Kidney tubule cell (primary cell): Measurements from ENCODE around the gene FAM151A.

Experiments used
- DNase-seq: peaks from one replicate; pipeline ENCODE4 v3.0.0-alpha.2; 2018; ENCODE audit warnings: low spot score

FAM151A gene

DNA sequence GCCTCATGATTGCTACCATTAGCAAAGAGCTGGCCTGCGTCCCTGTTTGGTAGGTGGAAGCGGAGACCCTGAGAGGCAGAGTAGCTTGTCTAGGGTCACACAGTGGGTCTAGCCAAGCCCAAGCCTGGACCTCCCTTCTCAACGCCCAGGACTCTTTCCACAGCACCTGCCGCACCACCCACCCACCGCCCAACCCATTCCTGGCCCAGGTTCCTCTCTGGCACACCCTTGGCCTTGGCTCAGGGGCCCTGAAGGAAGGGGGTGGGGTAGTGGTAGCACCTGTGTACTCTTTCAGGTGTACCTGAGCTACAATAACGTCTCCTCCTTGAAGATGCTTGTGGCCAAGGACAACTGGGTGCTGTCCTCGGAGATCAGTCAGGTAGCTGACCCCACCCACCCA is 19.3 kb downstream of the FAM151A start:
- DNase-seq, result no peak

DNA sequence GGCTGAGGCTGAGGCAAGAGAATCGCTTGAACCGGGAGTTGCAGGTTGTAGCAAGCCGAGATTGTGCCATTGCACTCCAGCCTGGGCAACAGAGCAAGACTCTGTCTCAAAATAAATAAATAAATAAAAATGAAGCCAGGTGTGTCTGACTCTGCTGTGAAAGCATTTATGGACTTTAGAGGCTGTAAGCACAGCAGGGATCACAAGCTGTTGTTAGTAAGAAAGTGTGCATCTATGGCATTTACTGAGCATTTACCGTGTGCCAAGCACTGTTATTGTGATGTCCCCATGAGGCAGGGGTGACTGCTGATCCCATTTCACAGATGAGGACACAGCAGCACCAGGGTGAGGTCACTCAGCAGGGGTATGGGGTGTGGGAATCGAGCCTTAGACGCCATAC is 20.1 kb downstream of the FAM151A start:
- DNase-seq, result no peak

GRCh38 chr1:54602554-54602953 is 20.8 kb downstream of the FAM151A start:
- DNase-seq, result no peak

DNA sequence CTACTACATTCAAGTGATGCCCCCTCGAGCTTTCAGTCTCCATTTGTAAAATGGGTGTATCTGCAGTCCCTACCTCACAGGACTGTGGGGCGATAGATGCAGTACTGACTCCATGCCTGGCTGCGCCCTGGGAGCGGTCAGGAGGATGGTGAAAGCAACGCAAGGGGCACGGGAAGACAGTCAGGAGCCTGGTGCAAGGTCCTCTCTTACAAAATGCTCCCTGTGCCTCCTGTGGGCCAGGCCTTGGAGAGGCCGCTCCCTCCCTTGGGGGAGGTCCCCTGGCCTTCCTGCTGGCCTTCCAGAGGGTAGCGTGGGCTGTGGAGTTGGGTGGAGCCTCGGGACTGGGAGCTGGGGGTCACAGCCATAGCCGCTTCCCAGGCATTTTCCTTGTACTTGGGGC is 21.6 kb downstream of the FAM151A start:
- DNase-seq, result no peak

DNA sequence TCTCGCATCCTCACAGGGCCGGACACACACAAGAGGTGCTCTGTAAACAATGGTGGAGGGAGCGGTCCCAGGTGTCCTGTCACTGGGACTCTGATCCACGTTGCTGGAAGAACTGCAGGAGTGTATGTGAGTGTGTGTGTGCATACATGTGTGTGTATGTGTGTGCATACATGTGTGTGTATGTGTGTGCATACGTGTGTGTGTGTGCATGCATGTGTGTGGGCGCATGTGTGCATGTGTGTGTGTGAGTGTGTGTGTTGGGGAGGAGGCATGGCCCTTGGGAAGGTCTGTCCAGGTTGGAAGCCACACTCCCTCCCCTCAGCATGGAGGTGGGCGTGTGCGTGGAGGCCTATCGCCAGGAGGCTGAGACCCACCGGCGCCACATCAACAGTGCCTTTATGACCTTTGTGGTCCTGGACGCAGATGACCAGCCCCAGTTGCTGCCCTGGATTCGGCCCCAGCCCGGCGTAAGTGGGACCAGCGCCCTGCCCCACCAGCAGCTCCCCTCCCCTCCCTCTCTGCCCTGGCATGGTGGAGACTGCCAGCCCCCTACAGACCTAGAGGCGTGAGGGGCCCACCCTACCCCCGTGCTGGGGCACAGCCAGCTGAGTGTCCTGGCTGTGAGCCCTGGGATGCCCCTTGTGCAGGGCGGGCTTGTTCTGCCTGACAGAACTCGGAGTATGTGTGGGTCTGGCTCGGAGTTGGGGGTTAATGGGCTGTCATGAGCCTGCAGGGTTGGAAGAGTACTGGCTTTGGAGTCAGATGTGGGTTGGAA is 22.2 kb downstream of the FAM151A start:
- DNase-seq, result peak; percentile 42

- no peak for DNase-seq
Observed at GRCh38 chr1:54599211-54599823, 24.0 kb downstream of the FAM151A start.

DNA sequence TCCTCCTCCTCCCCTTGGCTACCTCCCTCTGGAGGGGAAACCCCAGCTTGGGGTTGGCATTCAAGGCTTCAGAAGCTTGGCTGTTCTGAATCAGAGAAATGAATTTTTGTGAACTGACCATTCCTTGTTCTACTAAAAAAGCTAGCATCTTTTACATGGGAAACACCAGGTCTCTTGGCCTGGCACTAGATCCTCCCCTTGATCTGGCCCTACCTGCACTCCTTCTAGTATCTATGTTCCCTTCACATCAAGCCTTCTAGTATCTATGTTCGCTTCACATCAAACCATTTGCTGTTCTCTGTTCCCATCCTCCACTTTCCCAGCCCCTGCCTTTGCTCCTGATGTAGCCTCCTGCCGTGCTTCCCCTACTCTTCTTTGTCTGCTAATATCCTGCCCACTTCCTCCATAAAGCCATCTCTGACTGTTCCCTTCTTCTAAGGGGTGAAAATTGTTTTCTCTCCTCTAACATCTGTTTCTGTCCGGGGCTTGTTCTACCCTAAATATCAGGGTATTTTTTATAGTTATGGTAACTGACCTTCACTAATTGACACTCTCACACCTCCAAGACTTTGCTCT is 25.8 kb downstream of the FAM151A start:
- DNase-seq, result no peak

GRCh38 chr1:54596756-54597155 is 26.6 kb downstream of the FAM151A start:
- no peak for DNase-seq

DNA sequence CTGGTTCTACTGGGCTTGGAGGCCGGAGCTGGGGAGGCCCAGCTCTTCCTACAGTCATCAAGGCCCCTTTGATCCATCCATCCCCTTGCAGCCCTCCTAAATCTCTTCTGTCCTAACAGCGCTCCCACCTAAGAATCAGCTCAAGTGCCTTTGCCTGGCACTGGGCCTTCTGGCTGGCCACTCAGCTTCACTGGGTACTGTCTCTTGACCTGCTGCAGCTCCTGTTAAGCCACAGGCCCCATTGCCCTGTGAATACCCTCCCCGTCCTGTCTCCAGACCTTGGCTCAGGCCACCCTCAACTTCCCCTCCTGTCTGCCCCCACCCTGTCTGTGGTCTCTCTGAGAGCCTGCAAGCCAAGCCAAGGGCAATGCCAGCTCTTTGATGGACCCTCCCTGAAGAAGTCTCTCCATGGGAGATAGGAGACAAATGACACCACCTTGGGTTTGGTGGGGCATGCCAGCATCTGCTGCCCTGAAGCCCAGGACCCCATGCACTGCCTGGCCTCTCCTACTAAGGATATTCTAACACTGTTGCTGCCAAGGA is 27.3 kb downstream of the FAM151A start:
- no peak for DNase-seq

DNA sequence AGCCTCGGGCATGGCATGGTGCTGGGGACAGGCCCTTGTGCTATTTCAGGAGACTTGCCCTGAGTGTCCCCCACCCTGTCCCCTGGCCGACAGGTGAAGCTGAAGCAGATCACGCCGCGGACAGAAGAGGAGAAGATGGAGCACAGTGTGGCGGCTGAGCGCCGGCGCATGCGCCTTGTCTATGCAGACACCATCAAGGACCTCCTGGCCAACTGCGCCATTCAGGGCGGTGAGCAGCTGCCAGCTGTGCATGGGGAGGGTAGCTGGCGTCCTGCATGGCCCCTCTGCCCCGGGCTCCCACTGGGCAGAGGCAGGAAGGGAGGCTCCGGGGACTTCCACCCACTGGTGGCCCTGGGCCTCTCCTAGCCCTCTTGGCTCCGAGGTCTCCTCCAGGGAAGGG is 28.9 kb downstream of the FAM151A start:
- DNase-seq, result no peak

DNA sequence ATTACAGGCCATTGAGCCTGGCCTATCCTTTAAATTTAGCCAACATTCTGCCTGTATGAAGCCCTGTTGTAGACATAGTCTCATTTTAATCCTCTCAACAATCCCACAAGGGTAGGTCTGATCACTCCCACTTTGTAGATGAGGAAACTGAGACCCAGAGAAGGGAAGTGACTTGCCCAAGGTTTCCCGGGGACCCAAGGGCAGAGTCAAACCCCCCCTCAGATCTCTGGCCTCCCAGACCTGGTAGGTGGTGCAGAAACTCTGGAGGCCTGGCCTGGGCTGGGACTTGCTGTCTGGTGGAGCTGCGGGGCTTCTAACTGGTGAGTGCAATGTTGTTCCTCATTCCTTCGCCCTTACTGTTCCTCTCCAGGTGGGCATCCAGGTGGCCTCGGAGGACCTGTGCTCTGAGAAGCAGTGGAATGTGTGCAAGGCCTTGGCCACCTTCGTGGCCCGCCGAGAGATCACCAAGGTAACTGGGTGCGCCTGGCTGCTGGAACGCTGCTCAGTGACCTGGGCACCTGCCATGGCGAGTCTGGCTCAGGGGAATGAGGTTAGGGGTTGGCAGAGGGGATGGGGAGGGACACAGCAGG is 29.7 kb downstream of the FAM151A start:
- peak; percentile 88 for DNase-seq

DNA sequence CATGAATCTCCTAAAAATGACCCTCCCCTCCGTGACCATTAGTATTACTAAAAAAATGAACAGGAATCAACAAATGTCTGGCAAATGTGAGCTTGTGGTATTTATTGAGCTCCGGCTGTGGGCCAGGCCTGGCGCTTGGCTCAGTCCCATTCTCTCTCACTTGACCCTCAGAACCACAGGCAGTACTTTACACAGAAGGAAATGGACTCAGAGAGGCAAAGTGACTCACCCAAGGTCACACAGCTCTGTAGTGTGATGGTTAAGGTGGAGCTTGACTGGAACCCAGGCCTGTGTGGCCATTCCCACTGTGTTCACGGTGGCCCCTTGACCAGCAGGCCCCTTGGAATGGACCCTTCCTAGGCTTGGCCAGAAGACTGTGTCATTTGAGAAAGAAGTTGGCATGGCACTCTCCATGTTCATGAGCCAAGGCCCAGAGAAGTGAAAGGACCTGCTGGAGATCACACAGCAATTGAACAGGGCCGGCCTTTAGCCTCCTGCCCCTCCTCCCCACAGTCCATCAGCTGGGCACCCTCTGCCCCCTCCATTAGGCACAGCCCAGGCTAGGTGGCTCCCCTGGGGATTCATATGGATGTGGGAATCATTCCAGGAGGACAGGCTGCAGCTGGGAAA is 32.1 kb downstream of the FAM151A start:
- no peak for DNase-seq

DNA sequence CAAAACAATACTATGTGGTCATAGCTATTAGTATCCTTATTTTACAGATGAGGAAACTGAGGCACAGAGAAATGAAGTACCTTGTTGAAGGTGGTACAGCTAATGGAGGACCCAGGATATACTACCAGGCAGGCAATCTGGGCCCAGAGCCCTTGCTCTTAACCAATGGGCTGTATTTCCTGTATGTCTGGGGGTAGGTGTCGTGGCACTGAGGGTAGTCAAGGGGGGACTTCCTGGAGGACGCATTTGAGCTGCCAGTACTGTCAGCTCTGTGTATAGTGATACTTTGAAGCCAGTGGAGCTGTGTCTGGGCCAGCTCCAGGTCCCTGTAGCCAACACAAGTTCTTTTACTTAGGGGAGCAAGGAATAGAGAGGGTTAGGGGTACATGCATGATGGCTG is 34.9 kb downstream of the FAM151A start:
- DNase-seq, result no peak

DNA sequence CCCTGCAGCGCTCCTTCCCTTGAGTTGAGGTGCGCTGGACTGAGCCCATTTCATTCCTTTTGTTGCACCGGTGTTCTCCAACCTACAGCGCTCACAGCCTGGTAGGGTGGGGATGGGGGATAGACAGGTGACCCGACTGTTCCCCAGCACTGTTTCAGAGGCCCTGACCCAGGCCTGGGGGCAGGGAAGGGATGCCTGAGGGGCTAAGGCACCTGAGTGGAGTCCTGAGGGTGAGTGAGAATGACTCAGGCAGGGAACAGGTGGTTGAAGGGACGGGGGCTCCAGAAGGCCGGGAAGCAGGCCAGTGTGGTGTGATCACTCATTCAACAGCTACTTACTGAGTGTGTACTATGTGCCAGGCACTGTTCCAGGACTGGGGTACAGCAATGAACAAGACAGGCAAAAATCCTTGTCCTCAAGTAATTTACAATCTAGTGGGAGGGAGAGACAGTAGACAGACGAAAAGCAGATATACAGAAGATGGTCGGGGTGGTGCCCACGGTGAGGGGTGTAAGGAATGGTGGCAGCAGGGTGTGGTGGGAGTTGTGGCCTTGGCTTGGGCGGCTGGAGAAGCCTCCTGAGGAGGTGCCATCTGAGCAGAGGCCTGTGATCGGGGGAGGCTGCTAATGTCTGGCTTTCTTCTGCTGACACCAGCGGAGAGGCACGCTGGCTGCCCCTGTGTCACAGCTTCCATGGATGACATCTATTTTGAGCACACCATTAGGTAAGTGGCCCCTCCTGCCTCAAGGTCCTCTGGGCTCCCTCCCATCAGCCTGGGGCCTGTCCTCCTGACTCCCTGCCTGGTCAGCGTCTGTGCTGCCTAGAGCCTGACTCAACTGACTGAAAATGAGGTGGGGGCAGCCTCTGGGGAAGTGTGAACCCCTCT is 37.9 kb downstream of the FAM151A start:
- no peak for DNase-seq

DNA sequence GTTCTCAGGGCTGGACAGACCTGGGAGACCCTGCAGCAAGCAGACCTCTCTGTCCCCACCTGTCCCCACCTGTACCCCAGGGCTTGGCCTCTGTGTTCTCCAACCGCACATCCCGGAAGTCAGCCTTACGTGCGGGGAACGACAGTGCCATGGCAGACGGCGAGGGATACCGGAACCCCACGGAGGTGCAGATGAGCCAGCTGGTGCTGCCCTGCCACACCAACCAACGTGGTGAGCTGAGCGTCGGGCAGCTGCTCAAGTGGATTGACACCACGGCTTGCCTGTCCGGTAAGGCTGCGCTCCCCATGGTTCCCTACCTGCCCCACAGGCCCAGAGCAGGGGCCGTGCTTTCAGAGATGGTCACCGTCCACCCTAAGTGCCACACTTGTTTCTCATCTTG is 38.8 kb downstream of the FAM151A start:
- DNase-seq, result no peak

DNA sequence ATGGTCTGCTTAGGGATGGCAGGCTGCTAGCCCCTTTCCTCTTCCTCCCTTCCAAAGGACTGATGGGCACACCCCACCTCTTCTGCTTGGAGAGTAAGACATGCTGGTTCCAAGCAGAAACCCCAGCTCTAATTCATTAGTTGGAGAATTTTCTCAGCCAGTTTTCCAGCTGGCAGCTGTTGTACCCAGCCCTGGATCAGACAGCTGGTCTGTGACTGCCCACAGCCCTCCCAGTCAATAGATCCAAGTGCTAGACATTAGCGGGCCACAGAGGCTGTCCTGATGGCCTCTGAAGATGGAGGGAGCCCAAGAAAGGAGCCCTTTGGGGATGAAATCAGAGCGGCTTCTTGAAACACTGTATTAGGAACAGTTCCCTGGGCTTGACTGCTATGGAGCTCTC is 39.5 kb downstream of the FAM151A start:
- DNase-seq, result no peak

- DNase-seq, result no peak
Observed at GRCh38 chr1:54583307-54583686, 40.0 kb downstream of the FAM151A start.

GRCh38 chr1:54582566-54583306 is 40.6 kb downstream of the FAM151A start:
- peak; percentile 78 for DNase-seq

GRCh38 chr1:54581621-54582035 is 41.7 kb downstream of the FAM151A start:
- DNase-seq, result peak; percentile 92

DNA sequence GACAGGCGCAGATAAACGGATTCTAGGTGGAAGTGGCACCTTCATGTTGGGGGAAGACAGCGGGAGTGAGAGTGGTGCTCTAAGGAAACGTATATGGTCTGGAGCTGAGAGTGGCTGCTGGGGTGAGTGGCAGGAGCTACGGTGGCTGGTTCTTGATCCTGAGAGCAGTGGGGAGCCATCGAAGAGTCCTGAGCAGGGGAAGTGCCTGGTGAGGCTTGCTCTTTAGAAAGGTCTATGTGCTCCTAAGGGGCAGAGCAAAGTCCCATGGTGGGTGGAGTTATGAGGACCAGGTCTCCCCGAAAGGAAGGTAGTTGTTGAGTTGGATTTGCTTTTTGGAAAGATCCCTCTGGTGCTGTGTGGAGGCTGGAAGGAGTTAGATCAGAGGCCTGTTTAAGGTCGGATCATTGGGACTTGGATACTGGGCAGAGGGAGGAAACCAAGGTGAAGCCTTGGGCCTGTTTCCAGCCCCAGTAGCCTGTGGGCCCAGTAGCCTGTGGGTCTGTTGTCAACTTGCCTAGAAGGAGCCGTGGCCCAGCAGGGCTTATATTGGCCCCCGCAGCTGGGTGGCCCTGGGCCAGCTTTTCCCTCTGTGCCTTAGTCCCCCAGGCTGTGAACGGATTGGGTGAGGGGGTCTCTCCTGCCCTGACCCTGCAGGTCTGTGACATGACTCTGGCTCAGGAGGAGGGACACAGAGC is 42.3 kb downstream of the FAM151A start:
- no peak for DNase-seq
